Measurements from ENCODE around the gene MARCHF11.

MARCHF11 gene

DNA sequence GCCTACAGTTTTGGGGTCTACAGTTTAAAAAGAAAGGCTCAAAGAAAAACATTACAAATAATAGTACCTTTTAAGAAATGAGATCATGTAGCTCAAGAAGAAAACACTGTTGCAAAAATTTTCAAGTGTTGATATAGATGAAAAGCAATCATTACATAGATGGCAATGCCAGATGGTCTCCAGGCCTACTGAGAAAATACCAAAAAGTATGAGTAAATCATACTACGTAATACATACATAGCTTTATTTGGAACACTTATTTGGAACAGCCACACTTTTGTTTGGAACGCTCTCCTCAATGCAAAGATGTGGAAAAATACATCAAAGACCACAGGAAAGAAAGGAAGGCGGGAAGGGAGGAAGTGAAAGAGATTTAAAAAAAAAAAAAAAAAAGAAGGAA is 44.1 kb downstream of the MARCHF11 start:
- no peak for DNase-seq (ENCODE audit: insufficient read length, low spot score)
- FAIRE-seq = no peak
- TF ChIP-seq TAF1 (IDR thresholded peaks at IDR 0.05; ENCODE audit: low read depth, low read length) (no peak), POU2F2 (IDR thresholded peaks at IDR 0.05; ENCODE audit: low read depth, low read length) (no peak), PAX5 (IDR thresholded peaks at IDR 0.05; ENCODE audit: insufficient read depth, low read length, severe bottlenecking) (no peak), POLR2AphosphoS5 (IDR thresholded peaks at IDR 0.05; ENCODE audit: low read depth, low read length) (no peak), SPI1 (IDR thresholded peaks at IDR 0.05; ENCODE audit: low read depth, low read length) (no peak), POLR2A (IDR thresholded peaks at IDR 0.05; ENCODE audit: low read depth, low read length) (no peak)

DNA sequence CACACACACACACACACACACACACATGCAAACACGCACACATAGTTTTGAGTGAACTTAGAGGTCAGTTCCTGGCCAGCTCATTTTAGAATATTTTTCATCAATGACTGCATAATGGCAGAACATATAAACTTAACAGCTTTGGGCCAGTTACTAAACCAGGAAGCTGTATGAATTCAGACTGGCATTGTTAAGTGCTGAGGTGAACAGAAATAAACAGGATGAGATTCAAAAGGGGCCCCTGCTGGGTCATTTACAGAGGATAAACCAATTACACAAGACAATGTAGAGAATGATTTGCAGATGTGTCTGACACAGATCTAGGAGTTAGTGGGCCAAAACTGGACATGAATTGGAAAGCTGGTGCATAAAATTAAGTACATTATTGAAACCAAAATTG is 44.6 kb downstream of the MARCHF11 start:
- FAIRE-seq = no peak
- no peak for DNase-seq (ENCODE audit: insufficient read length, low spot score)
- TF ChIP-seq PAX5 (IDR thresholded peaks at IDR 0.05; ENCODE audit: insufficient read depth, low read length, severe bottlenecking) (no peak), POLR2AphosphoS5 (IDR thresholded peaks at IDR 0.05; ENCODE audit: low read depth, low read length) (no peak), POLR2A (IDR thresholded peaks at IDR 0.05; ENCODE audit: low read depth, low read length) (no peak)

DNA sequence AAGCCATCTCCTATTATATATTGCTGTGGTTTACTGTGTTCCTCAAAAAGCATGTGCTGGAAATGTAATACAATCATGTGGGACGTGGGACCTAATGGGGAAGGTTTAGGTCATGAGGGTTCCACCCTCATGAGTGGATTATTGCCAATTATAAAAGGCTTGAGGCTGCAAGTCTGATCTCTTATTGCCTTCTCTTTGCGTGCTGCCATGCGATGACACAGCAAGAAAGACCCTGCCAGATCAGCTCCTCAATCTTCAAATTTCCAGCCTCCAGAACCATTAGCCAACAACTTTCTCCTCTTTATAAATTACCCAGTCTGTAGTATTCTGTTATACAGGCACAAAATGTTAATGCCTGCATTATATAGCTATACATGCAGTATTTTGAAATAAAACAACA is 45.4 kb downstream of the MARCHF11 start:
- TF ChIP-seq POLR2AphosphoS5 (IDR thresholded peaks at IDR 0.05; ENCODE audit: low read depth, low read length) (no peak), POLR2A (IDR thresholded peaks at IDR 0.05; ENCODE audit: low read depth, low read length) (no peak), POU2F2 (IDR thresholded peaks at IDR 0.05; ENCODE audit: low read depth, low read length) (no peak), SPI1 (IDR thresholded peaks at IDR 0.05; ENCODE audit: low read depth, low read length) (no peak), PAX5 (IDR thresholded peaks at IDR 0.05; ENCODE audit: insufficient read depth, low read length, severe bottlenecking) (no peak), TAF1 (IDR thresholded peaks at IDR 0.05; ENCODE audit: low read depth, low read length) (no peak)
- FAIRE-seq (no peak), DNase-seq (ENCODE audit: insufficient read length, low spot score) (no peak)

DNA sequence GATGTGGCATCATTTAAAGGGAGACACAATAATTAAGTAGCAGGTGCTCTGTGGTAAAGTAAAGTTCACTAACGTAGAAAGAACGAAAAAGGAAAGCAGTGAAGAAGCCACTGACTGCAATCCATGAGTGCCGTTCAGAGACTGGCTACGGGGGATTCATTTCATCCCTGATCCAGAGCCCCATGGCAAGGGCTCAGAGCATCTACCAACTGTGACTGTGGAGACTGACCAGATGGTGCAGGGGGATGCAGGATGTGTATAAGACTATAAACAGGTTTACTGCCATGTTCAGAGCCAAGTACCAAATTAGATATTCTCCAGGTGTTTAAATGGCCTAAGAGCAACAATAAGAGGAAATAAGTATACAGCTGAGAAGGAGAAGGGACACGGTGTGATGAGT is 47.7 kb downstream of the MARCHF11 start:
- FAIRE-seq = no peak
- TF ChIP-seq POLR2A (IDR thresholded peaks at IDR 0.05; ENCODE audit: low read depth, low read length) (no peak), PAX5 (IDR thresholded peaks at IDR 0.05; ENCODE audit: insufficient read depth, low read length, severe bottlenecking) (no peak), POU2F2 (IDR thresholded peaks at IDR 0.05; ENCODE audit: low read depth, low read length) (no peak), SPI1 (IDR thresholded peaks at IDR 0.05; ENCODE audit: low read depth, low read length) (no peak), POLR2AphosphoS5 (IDR thresholded peaks at IDR 0.05; ENCODE audit: low read depth, low read length) (no peak)
- no peak for DNase-seq (ENCODE audit: insufficient read length, low spot score)

DNA sequence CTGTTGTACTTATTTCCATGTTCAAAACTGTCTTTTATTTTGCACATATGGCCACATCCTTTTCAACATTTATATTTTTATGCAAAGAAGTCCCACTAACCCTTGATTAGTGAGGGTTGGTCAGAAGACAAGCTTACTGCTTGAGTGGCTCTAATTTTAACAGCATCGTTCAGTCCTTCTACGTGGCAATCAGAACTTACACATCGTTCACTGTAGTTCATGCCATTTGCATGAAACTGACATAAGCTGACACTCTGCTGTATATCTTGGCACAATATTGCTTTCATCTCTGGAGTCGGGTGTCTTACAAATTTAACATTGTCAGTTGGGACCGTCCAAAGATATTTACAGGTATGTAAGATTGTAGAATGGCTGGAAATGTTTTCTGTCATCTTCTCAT is 50.6 kb downstream of the MARCHF11 start:
- no peak for TF ChIP-seq POLR2A (IDR thresholded peaks at IDR 0.05; ENCODE audit: low read depth, low read length)
- FAIRE-seq = no peak
- DNase-seq (ENCODE audit: insufficient read length, low spot score) = no peak

DNA sequence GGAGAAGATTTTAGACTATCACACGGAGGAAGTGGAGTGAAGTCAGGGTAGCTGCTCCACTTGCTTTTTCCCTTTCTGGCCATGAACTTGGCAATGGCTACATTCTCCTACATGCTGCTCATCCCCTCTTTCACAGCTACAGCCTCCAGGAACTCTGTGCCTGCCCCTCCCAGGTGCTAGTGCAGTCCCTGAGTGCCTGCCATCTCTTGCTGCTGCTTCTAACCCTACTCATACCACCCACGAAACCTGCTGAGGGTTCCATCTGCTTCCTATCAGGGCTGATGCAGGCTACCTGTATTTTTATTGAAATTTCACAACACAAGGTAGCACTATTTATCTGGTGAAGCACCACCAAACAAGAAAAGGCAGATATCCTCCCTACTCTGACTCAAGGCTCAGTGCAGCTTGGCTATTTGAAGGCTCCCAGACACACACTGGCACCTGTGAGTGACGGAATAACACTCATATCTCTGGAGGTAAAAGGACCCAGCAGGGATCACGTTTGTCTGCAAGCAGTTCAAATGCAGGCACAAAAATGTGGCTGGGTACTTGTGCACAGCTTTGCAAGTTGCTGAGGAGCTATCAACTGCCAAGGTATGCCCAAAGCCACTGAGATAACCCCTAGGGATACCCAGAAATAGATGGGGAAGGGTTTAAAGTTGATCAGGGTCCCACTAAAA is 51.6 kb downstream of the MARCHF11 start:
- FAIRE-seq (no peak), DNase-seq (ENCODE audit: insufficient read length, low spot score) (no peak)
- no peak for TF ChIP-seq PAX5 (IDR thresholded peaks at IDR 0.05; ENCODE audit: insufficient read depth, low read length, severe bottlenecking)
- TF ChIP-seq POLR2A (IDR thresholded peaks at IDR 0.05; ENCODE audit: low read depth, low read length) = no peak
- no peak for TF ChIP-seq SPI1 (IDR thresholded peaks at IDR 0.05; ENCODE audit: low read depth, low read length)
- TF ChIP-seq TAF1 (IDR thresholded peaks at IDR 0.05; ENCODE audit: low read depth, low read length) = no peak
- TF ChIP-seq POLR2AphosphoS5 (IDR thresholded peaks at IDR 0.05; ENCODE audit: low read depth, low read length) = no peak

DNA sequence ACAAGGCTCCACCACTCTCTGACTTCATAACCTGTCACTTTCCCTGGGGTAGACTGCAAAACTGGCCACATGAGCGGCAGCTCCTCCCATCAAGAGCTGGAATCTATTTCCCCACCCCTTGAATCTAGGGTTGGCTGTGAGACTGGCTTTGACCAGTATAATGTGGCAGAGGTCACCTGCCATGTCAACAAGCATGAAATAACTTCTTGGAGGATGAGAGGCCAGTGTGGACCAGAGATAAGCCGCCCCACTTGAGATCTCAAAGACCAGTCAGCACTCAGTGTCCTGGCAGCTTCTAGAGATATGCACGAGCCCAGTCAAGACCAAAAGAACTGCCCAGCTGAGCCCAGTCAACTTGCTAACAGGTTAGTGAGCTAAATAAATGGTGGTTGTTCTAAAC is 59.0 kb downstream of the MARCHF11 start:
- DNase-seq (ENCODE audit: insufficient read length, low spot score) = no peak
- no peak for FAIRE-seq
- TF ChIP-seq POLR2A (IDR thresholded peaks at IDR 0.05; ENCODE audit: low read depth, low read length) = no peak
- no peak for TF ChIP-seq POLR2AphosphoS5 (IDR thresholded peaks at IDR 0.05; ENCODE audit: low read depth, low read length)
- TF ChIP-seq PAX5 (IDR thresholded peaks at IDR 0.05; ENCODE audit: insufficient read depth, low read length, severe bottlenecking) = no peak
- no peak for TF ChIP-seq POU2F2 (IDR thresholded peaks at IDR 0.05; ENCODE audit: low read depth, low read length)
- no peak for TF ChIP-seq SPI1 (IDR thresholded peaks at IDR 0.05; ENCODE audit: low read depth, low read length)
- no peak for TF ChIP-seq TAF1 (IDR thresholded peaks at IDR 0.05; ENCODE audit: low read depth, low read length)

DNA sequence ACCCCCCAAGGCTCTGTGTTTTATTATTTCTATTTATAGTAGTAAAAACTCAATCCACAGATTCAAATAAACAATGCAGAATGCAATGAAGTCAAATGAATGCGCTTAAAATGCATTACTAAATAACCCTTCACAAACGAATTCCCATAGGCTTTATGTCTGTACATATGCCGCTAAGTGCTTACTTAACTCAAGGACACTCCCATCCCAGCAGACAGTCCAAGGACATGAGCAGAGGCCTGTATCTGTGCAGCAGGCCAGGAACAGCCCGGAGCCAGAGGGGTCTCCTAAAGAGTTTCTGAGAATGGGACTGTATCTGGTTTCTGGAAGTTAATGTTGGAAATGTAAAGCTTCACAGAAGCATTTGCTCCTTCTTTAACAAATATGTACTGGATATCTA is 59.8 kb downstream of the MARCHF11 start:
- FAIRE-seq (no peak), DNase-seq (ENCODE audit: insufficient read length, low spot score) (no peak)
- TF ChIP-seq POLR2AphosphoS5 (IDR thresholded peaks at IDR 0.05; ENCODE audit: low read depth, low read length) (no peak), TAF1 (IDR thresholded peaks at IDR 0.05; ENCODE audit: low read depth, low read length) (no peak), SPI1 (IDR thresholded peaks at IDR 0.05; ENCODE audit: low read depth, low read length) (no peak), POU2F2 (IDR thresholded peaks at IDR 0.05; ENCODE audit: low read depth, low read length) (no peak)

DNA sequence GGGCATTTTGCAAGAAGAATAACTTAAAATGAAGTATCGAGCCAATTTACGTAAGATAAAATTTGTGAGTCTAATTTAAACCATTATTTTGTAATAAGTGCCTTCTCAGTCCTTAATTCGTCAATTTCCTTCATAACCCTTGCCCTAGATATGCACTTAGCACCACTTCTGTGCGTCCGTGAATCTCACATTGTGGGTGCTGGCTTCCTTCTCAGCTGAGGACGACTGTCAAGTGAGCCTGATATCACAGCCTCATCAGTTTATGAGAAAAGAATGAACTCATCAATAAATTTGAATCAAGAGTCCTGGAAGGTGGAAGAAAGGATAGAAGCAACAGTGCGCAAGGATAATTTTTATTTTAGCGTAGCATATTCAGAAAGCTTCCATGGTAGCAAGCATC is 64.5 kb downstream of the MARCHF11 start:
- DNase-seq (ENCODE audit: insufficient read length, low spot score) (no peak), FAIRE-seq (no peak)
- no peak for TF ChIP-seq SPI1 (IDR thresholded peaks at IDR 0.05; ENCODE audit: low read depth, low read length)
- TF ChIP-seq TAF1 (IDR thresholded peaks at IDR 0.05; ENCODE audit: low read depth, low read length) = no peak
- no peak for TF ChIP-seq POU2F2 (IDR thresholded peaks at IDR 0.05; ENCODE audit: low read depth, low read length)
- TF ChIP-seq POLR2AphosphoS5 (IDR thresholded peaks at IDR 0.05; ENCODE audit: low read depth, low read length) = no peak
- no peak for TF ChIP-seq POLR2A (IDR thresholded peaks at IDR 0.05; ENCODE audit: low read depth, low read length)
- TF ChIP-seq PAX5 (IDR thresholded peaks at IDR 0.05; ENCODE audit: insufficient read depth, low read length, severe bottlenecking) = no peak

DNA sequence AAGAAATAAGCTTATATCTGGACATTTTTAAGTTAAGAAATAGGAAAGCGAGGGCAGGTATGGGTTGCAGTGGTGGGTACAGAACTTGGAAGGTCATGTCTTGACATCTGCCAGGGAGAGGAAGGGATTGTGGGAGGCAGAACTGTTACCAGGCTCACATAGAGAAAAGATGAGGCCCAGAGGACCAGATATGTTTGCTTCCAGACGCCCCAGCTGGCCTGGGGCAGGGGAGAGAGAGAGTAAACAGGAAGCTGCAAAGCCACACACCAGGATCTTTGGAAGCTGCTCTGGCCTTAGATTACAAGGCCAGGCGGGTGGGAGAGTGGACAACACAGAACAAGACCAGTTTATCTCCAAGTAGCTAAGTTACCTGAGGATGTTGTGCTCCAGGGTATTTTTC is 71.2 kb downstream of the MARCHF11 start:
- FAIRE-seq = no peak

More for the DNA sequence above, 71.2 kb downstream of the MARCHF11 start:
- no peak for DNase-seq (ENCODE audit: insufficient read length, low spot score)
- TF ChIP-seq TAF1 (IDR thresholded peaks at IDR 0.05; ENCODE audit: low read depth, low read length) (no peak), POLR2AphosphoS5 (IDR thresholded peaks at IDR 0.05; ENCODE audit: low read depth, low read length) (no peak), POU2F2 (IDR thresholded peaks at IDR 0.05; ENCODE audit: low read depth, low read length) (no peak), PAX5 (IDR thresholded peaks at IDR 0.05; ENCODE audit: insufficient read depth, low read length, severe bottlenecking) (no peak), SPI1 (IDR thresholded peaks at IDR 0.05; ENCODE audit: low read depth, low read length) (no peak), POLR2A (IDR thresholded peaks at IDR 0.05; ENCODE audit: low read depth, low read length) (no peak)
